Suprapubic skin (tissue), 3 donors: ENCODE data around the gene MRPL22.

Source experiments
- CTCF ChIP-seq, 2 donors: fragments of 200-600 bp in 1 of 2; fragments of 450-650 bp in 1 of 2; sonication (generic) in 1 of 2; IDR thresholded peaks; one replicate each; pipeline ENCODE4 v1.5.1; 2016 to 2019; ENCODE audit warnings: antibody characterized with exemption in 2 of 2, mild to moderate bottlenecking in 1 of 2, moderate library complexity in 1 of 2
- EP300 ChIP-seq: sonication (generic); formaldehyde crosslinking; IDR thresholded peaks from one replicate; pipeline ENCODE4 v1.6.1; 2017; ENCODE audit warnings: antibody characterized with exemption
- POLR2A ChIP-seq, 2 donors: fragments of 450-650 bp; IDR thresholded peaks; one replicate each; pipeline ENCODE4 v1.6.1; 2017; ENCODE audit warnings: antibody characterized with exemption in 2 of 2, mild to moderate bottlenecking in 2 of 2, moderate library complexity in 2 of 2

- TF ChIP-seq CTCF (IDR thresholded peaks at IDR 0.05) (no peak), EP300 (no peak), POLR2A (IDR thresholded peaks at IDR 0.05) (no peak)
These were observed 29.9 kb downstream of the MRPL22 start for GRCh38 chr5:154970759-154971158.
